ENCODE results near the gene FATE1.

GRCh38 chrX:151711787-151712186, 4.0 kb upstream of the FATE1 start:
- TF ChIP-seq CTCF (IDR thresholded peaks at IDR 0.05; ENCODE audit: insufficient read depth, low read depth, low read length) (no peak), EZH2 (IDR thresholded peaks at IDR 0.05; ENCODE audit: insufficient read depth, low read length) (no peak)
